ENCODE data around the gene ACTA1. TPM values are rescaled to one million over a fixed set of nuclear protein-coding genes. Genes with fewer than 3 reads are reported as not detected.
"Not testable (repeated sequence)": the region's sequence is repeated elsewhere in the genome, so short reads cannot be mapped to it uniquely, and the experiment has no call there.

The ACTA1 gene
- total RNA-seq (2014; rRNA removed; shearing (Covaris generic); ENCODE audit: low replicate concordance), result not detected in 2 replicates

DNA sequence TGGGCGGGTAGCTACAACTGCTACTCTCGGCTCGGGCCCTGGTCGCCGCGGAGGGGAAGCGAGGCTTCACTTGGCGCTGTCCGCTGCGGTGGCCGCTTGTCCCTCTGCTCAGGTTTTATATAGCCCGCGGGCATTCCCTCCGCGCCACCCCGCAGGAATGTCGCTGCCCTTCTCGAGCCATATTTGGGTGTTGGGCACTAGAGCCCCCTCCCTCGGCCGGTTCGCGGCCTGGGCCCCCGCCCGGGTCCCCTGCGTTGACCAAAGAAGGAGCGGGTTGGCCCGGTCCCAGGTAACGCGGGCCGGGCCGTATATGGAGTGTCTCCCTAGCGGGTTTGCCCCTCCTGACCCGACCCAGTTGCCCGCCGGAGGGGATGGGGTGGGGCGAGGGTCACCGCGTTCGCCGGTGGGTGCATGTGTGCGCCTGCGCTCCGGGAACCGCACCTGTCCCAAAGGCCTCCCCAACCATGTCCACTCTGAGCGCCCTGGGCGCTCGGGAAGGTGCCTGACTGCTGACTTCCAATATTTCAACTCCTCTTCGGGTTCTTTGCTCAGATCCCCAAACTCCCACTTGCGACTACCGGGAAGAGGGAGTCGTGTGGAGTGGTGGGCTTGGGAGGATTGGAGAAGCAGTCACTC is at the start of gene ACTA1:
Gene ACTA1 (minus strand): TSS at position 90 of the 636 bp plus-strand sequence. CDS start 979 bp downstream, outside the sequence.
- Histone ChIP-seq H3K36me3 (0 out of 2 replicates have a peak, but pooled peaks cover 2% of the 10 kb centered on the region), H3K9me3 (no peaks in the 10 kb centered on the region), H3K4me3 (no peak within 1 kb of the TSS), H3K27me3 (peaks cover 26% of the 10 kb centered on the region)
- DNase-seq, result no peak

- Histone ChIP-seq H3K4me3 (no peak overlapping the region), H3K27me3 (no peaks in the 10 kb centered on the region), H3K36me3 (peaks cover 70% of the 10 kb centered on the region), H3K9me3 (no peaks in the 10 kb centered on the region)
- DNase-seq, result no peak
Measured at GRCh38 chr1:229482511-229482910, 48.6 kb upstream of the ACTA1 start.

- no peaks in the 10 kb centered on the region for H3K27me3 ChIP-seq
- peaks cover 70% of the 10 kb centered on the region for H3K36me3 ChIP-seq
- no peak for DNase-seq
- H3K9me3 ChIP-seq, result no peaks in the 10 kb centered on the region
- H3K4me3 ChIP-seq, result no peak overlapping the region
Measured at GRCh38 chr1:229480495-229480894, 46.6 kb upstream of the ACTA1 start.

DNA sequence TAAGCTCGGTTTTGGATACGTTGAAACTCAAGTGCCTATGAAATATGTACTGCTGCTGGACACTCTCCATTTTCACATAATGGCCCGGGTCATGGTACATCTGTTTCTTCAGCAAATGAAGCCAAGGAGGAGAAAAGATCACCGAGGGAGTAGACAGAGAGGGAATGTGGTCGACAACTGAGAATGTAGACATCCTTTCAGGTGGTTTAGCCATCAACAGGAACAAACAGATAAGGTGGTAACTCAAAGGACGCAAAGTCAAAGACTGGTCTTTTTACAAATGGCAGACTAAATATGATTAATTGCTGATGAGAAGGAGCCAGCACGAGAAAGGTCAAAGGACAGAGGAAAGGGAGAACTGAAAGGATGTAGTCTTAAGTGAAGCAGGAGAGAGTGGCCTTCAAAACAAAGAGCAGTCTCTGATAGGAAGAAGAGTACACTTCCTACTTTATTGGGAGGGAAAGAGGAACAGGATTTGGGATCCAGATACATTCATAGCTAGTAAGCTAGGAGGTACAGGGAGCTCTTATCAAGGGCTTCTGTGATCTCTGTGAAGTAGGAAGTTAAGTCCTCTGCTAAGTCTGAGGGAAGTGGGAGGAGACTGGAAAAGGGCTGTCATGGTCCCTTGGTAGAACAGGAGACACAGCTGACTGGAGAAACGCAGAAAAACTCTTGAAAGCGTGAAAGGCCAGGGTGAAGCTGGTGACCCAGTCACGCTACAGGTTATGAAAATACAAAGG is 45.9 kb upstream of the ACTA1 start:
- no peaks in the 10 kb centered on the region for H3K9me3 ChIP-seq
- H3K27me3 ChIP-seq, result no peaks in the 10 kb centered on the region
- peaks cover 70% of the 10 kb centered on the region for H3K36me3 ChIP-seq
- no peak overlapping the region for H3K4me3 ChIP-seq
- no peak for DNase-seq

- H3K9me3 ChIP-seq, result no peaks in the 10 kb centered on the region
- H3K27me3 ChIP-seq, result no peaks in the 10 kb centered on the region
- no peak for DNase-seq
- peaks cover 70% of the 10 kb centered on the region for H3K36me3 ChIP-seq
- no peak overlapping the region for H3K4me3 ChIP-seq
Measured at GRCh38 chr1:229478852-229479251, 45.0 kb upstream of the ACTA1 start.

- DNase-seq, H3K27me3 ChIP-seq, H3K9me3 ChIP-seq, H3K4me3 ChIP-seq: not testable (repeated sequence)
- H3K36me3 ChIP-seq, result peaks cover 59% of the 10 kb centered on the region
Measured at GRCh38 chr1:229475859-229476258, 42.0 kb upstream of the ACTA1 start.

GRCh38 chr1:229474509-229474908 is 40.6 kb upstream of the ACTA1 start:
- Histone ChIP-seq H3K36me3 (peaks cover 58% of the 10 kb centered on the region), H3K9me3 (no peaks in the 10 kb centered on the region), H3K27me3 (no peaks in the 10 kb centered on the region), H3K4me3 (no peak overlapping the region)
- no peak for DNase-seq

- Histone ChIP-seq H3K36me3 (peaks cover 57% of the 10 kb centered on the region), H3K27me3 (no peaks in the 10 kb centered on the region), H3K9me3 (no peaks in the 10 kb centered on the region), H3K4me3 (no peak overlapping the region)
- DNase-seq, result no peak
Measured at GRCh38 chr1:229471175-229471574, 37.3 kb upstream of the ACTA1 start.

- H3K36me3 ChIP-seq, result peaks cover 54% of the 10 kb centered on the region
- no peak for DNase-seq
- H3K9me3 ChIP-seq, result no peaks in the 10 kb centered on the region
- H3K27me3 ChIP-seq, result no peaks in the 10 kb centered on the region
- no peak overlapping the region for H3K4me3 ChIP-seq
Measured at GRCh38 chr1:229470406-229471043, 36.6 kb upstream of the ACTA1 start.

- Histone ChIP-seq H3K9me3 (no peaks in the 10 kb centered on the region), H3K4me3 (no peak overlapping the region), H3K36me3 (peaks cover 51% of the 10 kb centered on the region), H3K27me3 (no peaks in the 10 kb centered on the region)
- DNase-seq, result no peak
Measured at GRCh38 chr1:229466887-229467286, 33.0 kb upstream of the ACTA1 start.

- peaks cover 59% of the 10 kb centered on the region for H3K36me3 ChIP-seq
- H3K9me3 ChIP-seq, result no peaks in the 10 kb centered on the region
- H3K27me3 ChIP-seq, result no peaks in the 10 kb centered on the region
- DNase-seq, result no peak
- H3K4me3 ChIP-seq, result no peak overlapping the region
Measured at GRCh38 chr1:229464672-229465071, 30.8 kb upstream of the ACTA1 start.

DNA sequence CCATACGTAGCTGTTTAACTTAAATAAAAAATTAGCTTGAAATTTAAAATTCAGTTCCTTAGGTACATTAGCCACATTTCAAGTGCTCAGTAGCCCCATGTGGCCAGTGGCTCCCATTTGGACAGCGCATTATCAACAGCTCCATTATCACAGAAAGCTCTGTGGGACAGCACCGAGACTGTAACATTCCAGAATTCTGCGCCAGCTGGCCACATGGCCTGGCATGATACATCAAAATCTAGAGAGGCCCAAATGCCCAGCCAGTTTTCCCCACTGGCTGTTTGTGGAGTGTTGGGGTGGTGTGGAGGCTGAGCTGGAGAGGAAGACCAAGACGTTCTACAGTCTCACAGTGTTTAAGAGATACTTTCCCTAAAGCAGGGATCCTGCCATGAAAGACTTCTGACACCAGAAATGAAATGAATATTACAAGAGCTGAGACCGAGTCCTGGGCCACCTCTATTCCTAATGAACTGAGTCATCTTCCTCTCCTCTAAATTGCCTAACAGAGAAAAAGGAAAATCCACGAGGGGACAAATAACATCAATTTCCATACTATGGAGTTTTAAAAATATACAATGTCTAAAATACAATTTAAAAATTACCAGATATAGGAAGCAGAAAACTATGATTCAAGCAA is 27.3 kb upstream of the ACTA1 start:
- DNase-seq, result no peak
- H3K27me3 ChIP-seq, result no peaks in the 10 kb centered on the region
- no peak overlapping the region for H3K4me3 ChIP-seq
- H3K9me3 ChIP-seq, result no peaks in the 10 kb centered on the region
- peaks cover 65% of the 10 kb centered on the region for H3K36me3 ChIP-seq

GRCh38 chr1:229459815-229460214 is 25.9 kb upstream of the ACTA1 start:
- Histone ChIP-seq H3K36me3 (peaks cover 70% of the 10 kb centered on the region), H3K27me3 (no peaks in the 10 kb centered on the region), H3K4me3 (no peak overlapping the region), H3K9me3 (no peaks in the 10 kb centered on the region)
- no peak for DNase-seq

DNA sequence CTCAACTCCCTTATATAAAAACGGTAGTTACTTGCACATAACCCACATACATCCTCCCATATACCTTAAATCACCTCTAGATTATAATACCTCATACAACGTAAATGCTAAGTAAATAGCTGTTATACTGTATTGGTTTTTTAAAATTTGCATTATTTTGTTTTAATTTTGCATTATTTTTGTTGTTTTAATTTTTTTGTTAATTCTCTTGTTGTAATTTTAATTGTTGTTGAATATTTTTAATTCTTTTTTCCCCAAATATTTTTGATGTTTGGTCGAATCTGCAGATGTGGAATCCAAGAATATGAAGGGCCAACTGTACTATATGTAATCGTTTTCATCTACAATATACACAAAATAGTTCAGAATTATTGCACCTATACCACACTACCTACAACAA is 23.5 kb upstream of the ACTA1 start:
- Histone ChIP-seq H3K9me3 (no peaks in the 10 kb centered on the region), H3K4me3 (no peak overlapping the region), H3K27me3 (no peaks in the 10 kb centered on the region), H3K36me3 (peaks cover 52% of the 10 kb centered on the region)
- no peak for DNase-seq

- DNase-seq, result no peak
- Histone ChIP-seq H3K9me3 (no peaks in the 10 kb centered on the region), H3K4me3 (no peak overlapping the region), H3K27me3 (no peaks in the 10 kb centered on the region), H3K36me3 (peaks cover 52% of the 10 kb centered on the region)
Measured at GRCh38 chr1:229456016-229456415, 22.1 kb upstream of the ACTA1 start.

GRCh38 chr1:229454056-229454455 is 20.2 kb upstream of the ACTA1 start:
- Histone ChIP-seq H3K9me3 (no peaks in the 10 kb centered on the region), H3K4me3 (no peak overlapping the region), H3K27me3 (no peaks in the 10 kb centered on the region), H3K36me3 (peaks cover 43% of the 10 kb centered on the region)
- no peak for DNase-seq

All from MG63 (cell line).